OCI-LY1 (cell line): Measurements from ENCODE around the gene PLEKHJ1.

Source experiments
- H2AFZ ChIP-seq: fragments of 200-600 bp; sonication (generic), shearing (Covaris generic); 2 replicates; pipeline ENCODE4 v1.6.0; 2014; ENCODE audit warnings: antibody characterized with exemption, mild to moderate bottlenecking, low read length
- H3F3A ChIP-seq: fragments of 200-600 bp; sonication (generic), shearing (Covaris generic); 2 replicates; pipeline ENCODE4 v1.6.0; 2014; ENCODE audit warnings: mild to moderate bottlenecking, antibody characterized with exemption, low read length, moderate library complexity; ENCODE audit not compliant: insufficient read depth
- H3K27ac ChIP-seq: fragments of 200-600 bp; sonication (generic); 2 replicates; pipeline ENCODE4 v1.5.1; 2014; ENCODE audit warnings: low read length, mixed run types, mild to moderate bottlenecking, low read depth; ENCODE audit not compliant: poor library complexity, severe bottlenecking
- H3K27me3 ChIP-seq: fragments of 200-600 bp; sonication (generic); 2 replicates; pipeline ENCODE4 v1.6.0; 2014; ENCODE audit warnings: antibody characterized with exemption, mild to moderate bottlenecking, low read length, moderate library complexity; ENCODE audit not compliant: insufficient read depth
- H3K36me3 ChIP-seq: fragments of 200-600 bp; sonication (generic); 2 replicates; pipeline ENCODE4 v1.6.1; 2014; ENCODE audit warnings: mild to moderate bottlenecking, antibody characterized with exemption, low read length, moderate library complexity, mixed read lengths; ENCODE audit not compliant: insufficient read depth
- H3K4me1 ChIP-seq: fragments of 200-600 bp; sonication (generic); 2 replicates; pipeline ENCODE4 v1.5.1; 2014; ENCODE audit warnings: mild to moderate bottlenecking, low read length, moderate library complexity; ENCODE audit not compliant: insufficient read depth, severe bottlenecking
- H3K4me2 ChIP-seq: fragments of 200-600 bp; sonication (generic), shearing (Covaris generic); 2 replicates; pipeline ENCODE4 v1.6.1; 2014; ENCODE audit warnings: low read length
- H3K4me3 ChIP-seq: fragments of 200-600 bp; sonication (generic); 2 replicates; pipeline ENCODE4 v1.5.1; 2014; ENCODE audit warnings: low read length, low read depth, mild to moderate bottlenecking, mixed read lengths; ENCODE audit not compliant: poor library complexity, severe bottlenecking
- H3K79me2 ChIP-seq: fragments of 200-600 bp; shearing (Covaris generic); 2 replicates; pipeline ENCODE4 v1.6.1; 2016; ENCODE audit warnings: mixed run types, low read length, mixed read lengths; ENCODE audit not compliant: insufficient read depth
- H3K9ac ChIP-seq: fragments of 200-600 bp; sonication (generic), shearing (Covaris generic); 2 replicates; pipeline ENCODE4 v1.6.1; 2014; ENCODE audit warnings: mild to moderate bottlenecking, low read length, mixed read lengths
- H3K9me2 ChIP-seq: fragments of 200-600 bp; sonication (generic), shearing (Covaris generic); 2 replicates; pipeline ENCODE4 v1.6.1; 2014; ENCODE audit warnings: low read depth, mild to moderate bottlenecking, low read length, mixed read lengths
- H3K9me3 ChIP-seq: fragments of 200-600 bp; shearing (Covaris generic); 2 replicates; pipeline ENCODE4 v1.6.1; 2014; ENCODE audit warnings: low read length, mixed read lengths
- H4K20me1 ChIP-seq: fragments of 200-600 bp; sonication (generic), shearing (Covaris generic); 2 replicates; pipeline ENCODE4 v1.6.0; 2016; ENCODE audit warnings: mild to moderate bottlenecking, low read length; ENCODE audit not compliant: insufficient read depth
- CTCF ChIP-seq: fragments of 200-600 bp; sonication (generic), shearing (Covaris generic); IDR thresholded peaks from 2 replicates; pipeline ENCODE4 v1.5.1; 2017; ENCODE audit warnings: mild to moderate bottlenecking, antibody characterized with exemption, low read length, moderate library complexity, mixed read lengths
- EZH2 ChIP-seq: fragments of 200-600 bp; sonication (generic), shearing (Covaris generic); IDR thresholded peaks from 2 replicates; pipeline ENCODE4 v1.8.0; 2017; ENCODE audit warnings: borderline replicate concordance, mixed run types, mild to moderate bottlenecking, antibody characterized with exemption, low read length, moderate library complexity, mixed read lengths

Gene PLEKHJ1

GRCh38 chr19:2187159-2187558 lies 49.0 kb downstream of the PLEKHJ1 start:
- Histone ChIP-seq H3K27me3 (no peaks in the 10 kb centered on the region), H3K4me1 (peaks cover 10% of the 10 kb centered on the region), H3F3A (no peaks in the 10 kb centered on the region), H3K9me3 (no peaks in the 10 kb centered on the region), H3K27ac (no peak overlapping the region), H3K9me2 (no peaks in the 10 kb centered on the region), H3K79me2 (no peaks in the 10 kb centered on the region), H3K4me3 (no peak overlapping the region), H3K4me2 (no peak overlapping the region), H2AFZ (no peak overlapping the region), H3K9ac (no peak overlapping the region), H3K36me3 (peaks cover 23% of the 10 kb centered on the region; the same call in 1 of the 2 replicates), H4K20me1 (no peaks in the 10 kb centered on the region)
- TF ChIP-seq EZH2 (no peak), CTCF (no peak)

GRCh38 chr19:2186071-2186846 lies 49.9 kb downstream of the PLEKHJ1 start:
- Histone ChIP-seq H4K20me1 (no peaks in the 10 kb centered on the region), H2AFZ (no peak overlapping the region), H3K79me2 (no peaks in the 10 kb centered on the region), H3K36me3 (peaks cover 23% of the 10 kb centered on the region; the same call in 1 of the 2 replicates), H3K27me3 (no peaks in the 10 kb centered on the region), H3K4me1 (peaks cover 10% of the 10 kb centered on the region), H3K4me3 (no peak overlapping the region), H3F3A (no peaks in the 10 kb centered on the region), H3K27ac (no peak overlapping the region), H3K9me2 (no peaks in the 10 kb centered on the region), H3K9me3 (no peaks in the 10 kb centered on the region), H3K9ac (no peak overlapping the region), H3K4me2 (no peak overlapping the region)
- TF ChIP-seq CTCF (no peak), EZH2 (no peak)

DNA sequence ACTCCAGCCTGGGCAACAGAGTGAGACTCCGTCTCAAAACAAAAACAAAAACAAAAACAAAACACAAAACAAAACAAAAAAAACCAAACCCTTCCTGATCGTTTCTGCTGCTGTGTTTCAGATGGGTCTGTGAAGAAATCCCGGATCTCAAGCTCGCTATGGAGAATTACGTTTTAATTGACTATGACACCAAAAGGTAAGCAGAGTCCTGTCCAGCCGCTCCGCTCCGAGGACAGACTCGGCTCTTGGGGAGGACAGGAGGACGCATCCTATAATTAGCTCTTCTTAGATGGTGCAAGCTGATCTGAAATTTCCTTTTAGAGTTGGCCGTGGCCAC lies 50.4 kb downstream of the PLEKHJ1 start:
- Histone ChIP-seq H3F3A (no peaks in the 10 kb centered on the region), H3K4me3 (no peak overlapping the region), H3K9me2 (no peaks in the 10 kb centered on the region), H3K4me1 (peaks cover 10% of the 10 kb centered on the region), H3K79me2 (no peaks in the 10 kb centered on the region), H3K9ac (no peak overlapping the region), H3K27me3 (no peaks in the 10 kb centered on the region), H3K36me3 (peaks cover 19% of the 10 kb centered on the region; the same call in 1 of the 2 replicates), H3K27ac (no peak overlapping the region), H4K20me1 (no peaks in the 10 kb centered on the region), H3K9me3 (no peaks in the 10 kb centered on the region), H3K4me2 (no peak overlapping the region), H2AFZ (no peak overlapping the region)
- TF ChIP-seq EZH2: no peak
- no peak for TF ChIP-seq CTCF
